ENCODE results near the gene LTBP2. TPM values are rescaled to one million over a fixed set of nuclear protein-coding genes. Genes with fewer than 3 reads are reported as not detected.
A peak's percentile ranks its signal among the peaks of the same experiment; 100 is the strongest.

The LTBP2 gene
- total RNA-seq, 1 donor from 2014 or later, result 14.4 TPM

GRCh38 chr14:74637178-74637550 lies 25.1 kb upstream of the LTBP2 start:
- ATAC-seq, result no peak

- peak; percentile 38 for ATAC-seq
These were observed 24.6 kb upstream of the LTBP2 start for GRCh38 chr14:74636424-74637177.

- ATAC-seq, result no peak
These were observed 23.8 kb upstream of the LTBP2 start for GRCh38 chr14:74635847-74636246.

GRCh38 chr14:74634964-74635363 lies 22.9 kb upstream of the LTBP2 start:
- no peak for ATAC-seq

DNA sequence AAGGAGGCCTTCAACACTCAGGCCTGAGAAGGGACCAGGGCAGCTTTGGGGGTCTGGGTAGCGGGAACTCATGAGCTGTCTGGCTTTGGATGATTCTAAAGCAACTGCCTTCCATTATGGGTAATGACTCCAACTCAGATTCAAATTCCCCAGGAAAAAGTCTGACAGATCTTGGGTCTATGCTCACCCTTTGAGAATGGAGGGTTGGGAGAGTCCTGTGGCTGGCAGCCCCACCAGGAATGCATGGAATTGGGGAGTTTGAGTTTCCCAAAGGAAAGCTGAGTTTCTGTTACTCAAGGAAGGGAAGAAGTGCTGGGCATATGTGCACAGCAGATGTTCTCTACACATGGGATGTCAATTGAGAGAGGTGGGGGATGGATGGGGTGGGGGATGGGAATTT lies 22.4 kb upstream of the LTBP2 start:
- ATAC-seq, result no peak

GRCh38 chr14:74630881-74631690 lies 19.0 kb upstream of the LTBP2 start:
- peak; percentile 35 for ATAC-seq

DNA sequence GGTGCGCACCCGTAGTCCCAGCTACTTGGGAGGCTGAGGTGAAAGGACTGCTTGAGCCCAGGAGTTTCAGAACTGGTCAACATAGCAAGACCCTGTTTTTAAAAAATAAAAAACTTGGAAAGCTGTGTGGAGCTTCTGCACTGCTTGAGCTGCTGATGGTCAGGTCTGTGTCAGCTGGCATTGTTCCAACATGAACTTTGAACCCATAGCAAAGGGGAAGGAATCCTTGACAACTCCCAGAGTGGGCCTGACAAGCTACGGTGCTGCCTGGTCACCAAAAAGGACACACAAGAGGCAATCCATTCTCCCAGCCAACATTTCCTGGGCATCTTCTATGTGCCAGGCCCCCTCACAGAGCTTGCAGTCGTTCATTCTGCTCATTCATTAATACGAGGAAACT lies 16.4 kb upstream of the LTBP2 start:
- ATAC-seq, result no peak

DNA sequence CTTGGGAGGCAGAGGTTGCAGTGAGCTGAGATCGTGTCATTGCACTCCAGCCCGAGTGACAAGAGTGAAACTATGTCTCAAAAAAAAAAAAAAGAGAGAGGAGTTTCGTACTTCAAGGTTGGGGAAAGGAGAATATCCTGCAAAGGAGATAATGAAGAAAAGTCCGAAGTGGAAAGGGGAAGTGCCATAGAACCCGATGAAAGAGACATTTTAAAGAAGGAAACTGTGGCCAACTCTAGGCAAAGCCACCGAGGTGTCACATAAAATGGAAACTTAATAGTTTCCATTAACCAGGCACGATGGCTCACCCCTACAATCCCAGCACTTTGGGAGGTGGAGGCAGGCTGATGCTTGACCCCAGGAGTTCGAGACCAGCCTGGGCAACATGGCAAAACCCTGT lies 15.0 kb upstream of the LTBP2 start:
- ATAC-seq, result no peak

GRCh38 chr14:74622257-74622656 lies 10.2 kb upstream of the LTBP2 start:
- no peak for ATAC-seq

- no peak for ATAC-seq
These were observed 9.5 kb upstream of the LTBP2 start for GRCh38 chr14:74621556-74621955.

- no peak for ATAC-seq
These were observed 8.9 kb upstream of the LTBP2 start for GRCh38 chr14:74620923-74621322.

GRCh38 chr14:74620497-74620921 lies 8.5 kb upstream of the LTBP2 start:
- peak; percentile 60 for ATAC-seq

GRCh38 chr14:74619672-74620131 lies 7.7 kb upstream of the LTBP2 start:
- ATAC-seq, result peak; percentile 3

- peak; percentile 51 for ATAC-seq
These were observed 6.3 kb upstream of the LTBP2 start for GRCh38 chr14:74618078-74618952.

GRCh38 chr14:74616996-74617700 lies 5.1 kb upstream of the LTBP2 start:
- ATAC-seq, result no peak

DNA sequence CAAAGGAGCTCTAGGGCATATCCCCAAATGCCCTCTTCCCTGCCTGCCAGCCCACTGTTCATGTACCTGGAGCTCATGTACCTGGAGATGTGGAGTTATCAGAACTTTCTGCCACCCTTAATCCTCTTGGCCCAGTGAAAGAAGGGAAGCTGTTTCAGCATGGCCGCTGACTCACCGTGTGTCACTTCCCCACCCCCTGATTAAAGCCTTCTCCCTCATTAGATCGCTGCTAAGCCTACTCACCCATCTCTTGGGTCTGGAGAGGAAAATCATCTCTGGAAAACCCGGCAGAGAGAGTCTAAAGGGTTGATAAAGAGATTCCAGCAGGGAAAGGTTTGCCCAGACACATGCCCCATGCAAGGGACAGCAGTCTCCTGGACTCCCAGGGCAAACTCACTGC lies 4.5 kb upstream of the LTBP2 start:
- peak; percentile 53 for ATAC-seq

GRCh38 chr14:74615735-74616134 lies 3.7 kb upstream of the LTBP2 start:
- ATAC-seq, result no peak

DNA sequence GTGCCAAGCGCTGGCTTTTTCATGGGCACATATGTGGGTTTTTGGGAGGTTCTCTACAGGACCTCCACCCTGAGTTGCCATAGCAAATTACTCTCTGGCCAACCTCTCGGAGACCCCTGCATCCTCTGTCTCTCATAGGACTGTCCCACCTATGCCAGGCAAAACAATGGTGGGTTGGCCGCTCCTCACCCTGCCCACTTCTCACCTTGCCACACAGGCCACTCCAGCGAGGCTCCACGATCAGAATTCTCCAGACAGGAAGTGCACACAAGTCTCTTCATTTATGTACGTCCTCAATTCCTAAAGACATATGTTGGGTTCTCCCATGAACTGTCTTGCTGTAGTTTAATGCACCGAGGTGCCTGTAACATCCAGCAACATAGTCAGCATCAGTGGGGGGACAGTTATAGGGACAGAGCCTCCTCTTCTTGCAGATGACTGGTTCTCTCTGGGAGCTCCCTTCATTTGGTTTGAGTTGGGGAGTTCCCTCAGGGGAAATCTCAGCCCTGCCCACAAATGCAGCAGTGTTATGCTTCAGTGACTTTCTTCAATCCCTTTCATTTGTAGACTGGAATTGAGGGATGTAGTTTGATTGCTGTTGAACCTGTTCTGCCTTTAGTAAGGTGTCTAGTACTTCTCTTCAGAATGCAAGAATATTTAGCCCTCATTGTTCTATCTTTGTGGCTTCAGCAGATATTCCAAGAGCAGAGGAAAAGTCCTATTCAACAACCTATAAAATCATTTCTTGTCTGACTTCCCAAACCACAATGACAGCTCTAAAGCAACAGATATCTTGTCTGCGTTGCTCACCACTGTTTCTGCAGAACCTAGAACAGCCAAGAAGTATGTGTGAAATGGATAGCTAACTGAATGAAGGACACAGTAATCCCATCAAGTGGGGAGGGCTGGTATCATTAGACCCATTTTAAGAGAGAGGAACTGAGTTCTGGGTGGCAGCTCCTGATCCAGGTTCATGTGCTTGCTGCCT lies 2.8 kb upstream of the LTBP2 start:
- peak; percentile 43 for ATAC-seq

- no peak for ATAC-seq
These were observed 1.3 kb upstream of the LTBP2 start for GRCh38 chr14:74613211-74613914.

GRCh38 chr14:74612350-74613021 lies 449 bp upstream of the LTBP2 start:
- ATAC-seq, result peak; percentile 73

Data from esophagus mucosa (tissue), 1 donor.